GM08714 (cell line): ENCODE data around the gene FGD3.
"Not testable (repeated sequence)": the region's sequence is repeated elsewhere in the genome, so short reads cannot be mapped to it uniquely, and the experiment has no call there.

ENCODE experiments used
- H3K4me3 ChIP-seq: fragments of 200-500 bp; sonication (Bioruptor generic); 2 replicates; pipeline ENCODE4 v1.5.1; 2014; ENCODE audit warnings: mild to moderate bottlenecking, low read length, inconsistent platforms
- ZNF274 ChIP-seq: IDR thresholded peaks from 2 replicates; pipeline ENCODE4 v1.6.1; 2012; ENCODE audit warnings: mild to moderate bottlenecking, low read depth, low read length

Gene FGD3

DNA sequence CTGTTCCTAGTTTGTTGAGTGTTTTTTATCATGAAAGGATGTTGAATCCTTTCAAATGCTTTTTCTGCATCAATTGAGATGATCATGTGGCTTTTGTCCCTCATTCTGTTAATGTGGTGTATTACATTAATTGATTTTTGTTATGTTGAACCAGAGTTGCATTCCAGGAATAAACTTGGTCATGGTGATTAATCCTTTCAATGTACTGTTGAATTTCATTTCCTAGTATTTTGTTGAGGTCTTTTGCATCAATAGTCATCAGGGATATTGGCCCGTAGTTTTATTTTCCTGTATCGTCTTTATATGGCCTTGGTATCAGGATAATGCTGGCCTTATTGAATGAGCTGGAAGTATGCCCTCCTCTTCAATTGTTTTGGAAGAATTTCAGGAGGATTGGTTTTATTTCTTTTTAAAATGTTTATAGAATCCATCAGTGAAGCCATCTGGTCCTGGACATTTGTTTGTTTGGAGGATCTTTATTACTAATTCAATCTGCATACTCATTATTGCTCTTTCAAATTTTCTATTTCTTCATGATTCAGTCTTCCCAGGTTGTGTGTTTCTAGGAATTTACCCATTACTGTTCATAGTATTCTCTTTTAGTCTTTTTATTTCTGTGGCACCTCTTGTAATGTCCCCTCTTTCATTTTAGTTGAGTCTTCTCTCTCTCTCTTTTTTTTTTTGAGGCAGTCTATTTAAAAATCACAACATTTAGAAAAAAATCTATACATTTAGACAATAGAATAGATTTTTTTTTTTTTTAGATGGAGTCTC lies 32.1 kb downstream of the FGD3 start:
- H3K4me3 ChIP-seq = no peak overlapping the region
- TF ChIP-seq ZNF274 = no peak

DNA sequence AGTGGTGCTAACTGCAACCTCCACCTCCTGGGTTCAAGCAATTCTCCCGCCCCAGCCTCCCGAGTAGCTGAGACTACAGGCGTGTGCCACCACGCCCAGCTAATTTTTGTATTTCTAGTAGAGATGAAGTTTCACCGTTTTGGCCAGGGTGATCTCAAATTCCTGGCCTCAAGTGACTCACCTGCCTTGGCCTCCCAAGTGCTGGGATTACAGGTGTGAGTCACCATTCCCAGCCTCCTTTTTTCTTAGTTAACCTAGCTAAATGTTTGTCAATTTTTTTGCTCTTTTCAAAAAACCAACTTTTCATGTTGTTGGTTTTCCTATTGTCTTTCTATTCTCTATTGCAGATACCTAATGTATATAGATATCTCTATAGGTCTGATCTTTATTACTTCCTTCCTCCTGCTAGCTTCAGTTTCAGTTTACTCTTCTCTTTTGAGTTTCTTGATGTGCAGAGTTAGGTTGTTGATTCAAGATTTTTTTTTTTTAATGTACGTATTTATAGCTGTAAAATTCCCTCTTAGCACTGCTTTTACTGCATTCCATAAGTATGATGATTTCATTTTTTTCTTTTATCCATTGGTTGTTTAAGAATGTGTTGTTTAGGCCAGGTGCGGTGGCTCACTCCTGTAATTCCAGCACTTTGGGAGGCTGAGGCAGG lies 32.9 kb downstream of the FGD3 start:
- no peak for TF ChIP-seq ZNF274
- no peak overlapping the region for H3K4me3 ChIP-seq

DNA sequence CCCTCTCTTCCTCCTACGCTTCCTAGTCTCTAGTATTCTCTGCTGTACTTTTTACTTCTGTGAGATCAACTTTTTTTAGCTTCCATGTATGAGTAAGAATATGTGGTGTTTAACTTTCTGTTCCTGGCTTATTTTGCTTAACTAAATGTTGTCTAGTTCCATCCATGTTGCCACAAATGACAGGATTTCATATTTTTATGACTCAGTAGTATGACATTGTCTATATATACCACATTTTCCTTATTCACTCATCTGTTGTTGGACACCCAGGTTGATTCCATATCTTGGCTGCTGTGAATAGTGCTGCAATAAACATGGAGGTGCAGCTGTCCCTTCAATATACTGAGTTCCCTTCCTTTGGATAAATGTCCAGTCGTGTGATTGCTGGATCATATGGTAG lies 34.8 kb downstream of the FGD3 start:
- TF ChIP-seq ZNF274 = no peak
- H3K4me3 ChIP-seq = no peak overlapping the region

DNA sequence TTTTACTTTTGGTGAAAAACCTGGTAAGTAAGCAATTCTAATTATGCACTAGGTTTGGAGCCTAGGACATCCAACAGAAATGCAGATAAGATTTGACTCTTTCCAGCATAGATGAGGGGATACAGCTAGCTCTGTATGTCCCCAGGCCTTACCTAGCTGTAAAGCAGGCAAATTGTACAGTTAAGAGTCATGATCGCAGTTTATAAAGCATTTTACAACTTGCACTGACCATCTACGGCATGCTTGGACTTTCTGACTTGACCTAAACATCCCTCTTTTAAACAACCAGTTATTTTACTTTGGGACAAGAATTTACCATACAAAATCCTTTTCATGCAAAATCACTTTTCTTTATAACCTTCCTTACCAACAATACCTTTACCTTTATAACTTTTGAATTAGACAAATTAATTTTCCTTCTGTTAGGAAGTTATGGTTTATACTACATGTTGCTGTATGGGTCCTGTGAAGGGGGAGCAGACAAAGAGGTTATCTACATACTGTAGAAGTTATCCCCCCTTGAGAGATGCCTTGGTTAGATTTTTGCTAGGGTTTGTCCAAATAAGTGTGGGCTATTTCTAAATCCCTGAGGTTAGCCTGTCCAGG lies 36.8 kb downstream of the FGD3 start:
- H3K4me3 ChIP-seq = no peak overlapping the region
- TF ChIP-seq ZNF274 = no peak

DNA sequence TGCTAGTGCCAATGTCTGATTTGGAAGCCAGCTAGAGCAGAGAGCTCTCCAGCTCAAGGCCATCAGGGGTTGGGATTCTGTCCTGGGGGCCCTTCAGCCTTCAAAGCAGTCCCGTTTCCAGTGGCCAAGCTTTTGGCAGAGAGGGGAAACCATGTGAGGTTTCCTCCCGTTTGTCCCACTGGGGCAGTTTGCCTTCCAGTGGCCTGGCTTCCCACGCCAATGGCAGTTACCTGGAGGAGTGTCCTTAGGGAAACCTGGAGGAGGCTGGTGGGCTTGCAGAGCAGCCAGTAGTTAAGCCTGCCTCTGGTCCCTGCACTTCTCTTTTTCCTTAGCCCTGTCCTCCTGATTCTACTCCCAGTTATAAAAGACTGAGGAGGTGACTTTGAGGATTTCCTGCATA lies 37.7 kb downstream of the FGD3 start:
- no peak overlapping the region for H3K4me3 ChIP-seq
- TF ChIP-seq ZNF274 = no peak

DNA sequence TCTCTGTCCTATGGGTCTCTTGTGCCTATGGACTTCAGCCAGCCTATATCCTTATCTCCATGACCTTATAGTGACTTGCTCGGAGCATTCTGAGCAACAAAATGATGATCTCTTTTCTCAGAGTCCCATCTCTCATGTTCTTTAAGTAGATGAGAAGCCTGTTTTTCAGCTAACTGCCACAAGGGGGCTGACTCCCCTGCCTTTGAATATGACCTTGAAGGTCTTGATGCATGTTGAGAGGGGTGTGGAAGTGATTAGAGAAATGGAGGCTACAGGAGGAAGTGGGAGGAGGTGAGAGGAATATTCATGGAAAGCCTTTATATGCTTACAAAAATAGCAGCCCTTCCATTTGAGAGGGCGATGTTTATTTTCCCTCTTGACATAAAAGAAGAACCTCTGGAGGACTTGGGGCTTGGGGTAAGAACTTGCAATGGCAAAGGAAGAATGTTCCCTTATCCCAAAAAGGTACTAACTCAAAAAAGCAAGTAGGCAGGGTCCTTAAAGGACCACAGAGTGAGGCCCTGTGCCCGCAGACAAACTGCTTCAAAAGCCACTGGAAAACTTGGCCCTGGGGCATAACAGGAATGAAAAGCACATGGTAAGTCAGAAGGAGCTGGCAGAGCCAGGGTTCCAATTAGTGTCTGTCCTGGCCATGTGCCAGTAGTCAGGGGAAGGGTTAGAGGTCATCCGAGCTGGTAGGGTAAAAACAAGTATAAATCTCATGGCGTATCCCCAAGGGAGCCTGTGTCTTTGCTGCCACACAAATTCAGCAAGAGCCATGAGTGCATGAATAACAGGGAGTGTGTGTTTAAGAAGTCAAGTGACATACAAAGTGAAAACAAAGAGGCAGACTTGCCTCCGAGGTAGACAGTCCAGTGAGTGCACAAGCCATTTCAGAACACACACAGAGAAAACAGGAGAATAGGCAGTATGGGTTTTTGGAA lies 39.1 kb downstream of the FGD3 start:
- no peak for TF ChIP-seq ZNF274
- H3K4me3 ChIP-seq = no peak overlapping the region

DNA sequence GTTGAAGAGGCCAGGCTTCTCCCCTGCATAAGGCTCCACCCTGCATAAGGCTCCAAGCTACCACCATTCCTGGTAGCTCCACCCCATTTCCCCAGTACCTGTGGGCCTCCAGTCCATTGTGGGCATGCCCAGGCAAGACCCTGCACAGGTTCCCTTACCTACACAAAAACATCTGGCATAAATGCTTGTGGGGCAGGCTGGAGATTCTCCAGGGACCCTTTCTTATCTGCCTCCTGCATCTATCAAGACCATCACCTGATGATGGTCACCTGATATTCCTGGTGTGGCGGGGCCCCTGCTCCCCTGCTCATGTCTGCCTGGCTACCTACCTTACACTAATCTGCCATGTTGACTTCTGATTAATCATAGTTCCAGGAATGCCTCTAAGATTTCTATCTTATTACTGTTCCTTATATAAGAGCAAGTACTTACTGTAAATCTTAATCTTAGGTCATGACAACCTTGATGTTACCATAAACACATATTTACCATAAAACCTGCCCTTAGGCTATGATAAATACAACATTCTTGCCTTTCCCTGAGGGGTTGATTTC lies 41.0 kb downstream of the FGD3 start:
- H3K4me3 ChIP-seq = no peak overlapping the region
- no peak for TF ChIP-seq ZNF274

DNA sequence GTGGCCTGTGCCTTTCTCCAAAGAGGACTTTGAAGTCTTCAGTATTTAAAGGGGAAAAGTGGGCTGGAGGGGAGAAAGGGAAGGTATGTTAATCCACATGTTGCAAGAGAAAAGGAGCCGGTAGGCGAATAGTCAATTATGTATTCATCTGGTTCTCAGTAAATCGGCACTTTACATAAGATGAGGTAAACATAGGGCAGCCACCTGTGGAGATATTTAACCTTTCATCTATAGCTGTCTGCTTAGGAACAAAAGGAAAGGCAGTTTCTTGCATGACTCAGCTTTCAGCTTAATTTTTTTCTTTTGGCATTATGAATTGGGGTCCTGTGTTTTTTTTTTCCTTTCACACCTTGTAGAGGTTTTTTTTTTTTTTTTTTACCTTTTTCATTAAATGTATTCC lies 42.2 kb downstream of the FGD3 start:
- H3K4me3 ChIP-seq = no peak overlapping the region
- TF ChIP-seq ZNF274 = no peak

DNA sequence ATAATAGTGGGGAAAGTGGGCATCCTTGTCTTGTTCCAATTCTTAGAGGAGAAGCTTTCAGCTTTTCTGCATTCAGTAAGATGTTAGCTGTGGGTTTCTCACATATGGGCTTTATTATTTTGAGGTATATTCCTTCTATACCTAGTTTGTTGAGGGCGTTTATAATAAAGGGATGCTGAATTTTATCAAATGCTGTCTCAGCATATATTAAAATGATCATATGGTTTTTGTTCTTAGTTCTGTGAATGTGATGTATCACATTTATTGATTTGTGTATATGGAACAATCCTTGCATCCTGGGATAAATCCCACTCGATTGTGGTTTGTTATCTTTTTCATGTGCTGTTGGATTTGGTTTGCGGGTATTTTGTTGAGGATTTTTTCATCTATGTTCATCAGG lies 43.1 kb downstream of the FGD3 start:
- H3K4me3 ChIP-seq = no peak overlapping the region
- no peak for TF ChIP-seq ZNF274

DNA sequence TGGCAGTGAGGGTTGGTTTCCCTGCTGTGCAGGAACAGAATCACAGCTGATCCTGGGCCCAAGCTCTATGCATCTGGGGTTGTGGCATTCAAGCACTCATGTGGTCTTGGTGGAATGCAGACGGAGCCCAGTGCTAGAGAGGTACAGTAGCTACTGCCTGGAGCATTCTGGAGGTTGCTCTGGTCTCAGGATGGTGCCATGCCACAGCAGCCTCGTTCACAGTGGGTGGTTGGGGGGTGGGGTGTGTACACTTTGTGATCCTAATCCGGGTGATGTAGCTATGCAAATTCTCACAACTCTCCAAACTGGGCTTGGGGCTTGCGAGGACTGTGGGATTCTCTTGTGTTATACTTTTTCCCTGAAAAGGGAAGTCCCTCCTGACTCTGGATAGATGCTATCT lies 45.2 kb downstream of the FGD3 start:
- no peak overlapping the region for H3K4me3 ChIP-seq
- no peak for TF ChIP-seq ZNF274

DNA sequence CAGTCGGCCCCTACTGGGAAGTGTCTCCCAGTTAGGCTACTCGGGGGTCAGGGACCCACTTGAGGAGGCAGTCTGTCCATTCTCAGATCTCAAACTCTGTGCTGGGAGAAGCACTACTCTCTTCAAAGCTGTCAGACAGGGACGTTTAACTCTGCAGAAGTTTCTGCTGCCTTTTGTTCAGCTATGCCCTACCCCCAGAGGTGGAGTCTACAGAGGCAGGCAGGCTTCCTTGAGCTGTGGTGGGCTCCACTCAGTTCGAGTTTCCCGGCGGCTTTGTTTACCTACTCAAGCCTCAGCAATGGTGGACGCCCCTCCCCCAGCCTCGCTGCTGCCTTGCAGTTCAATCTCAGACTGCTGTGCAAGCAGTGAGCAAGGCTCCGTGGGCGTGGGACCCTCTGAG lies 51.5 kb downstream of the FGD3 start:
- H3K4me3 ChIP-seq = not testable (repeated sequence)

DNA sequence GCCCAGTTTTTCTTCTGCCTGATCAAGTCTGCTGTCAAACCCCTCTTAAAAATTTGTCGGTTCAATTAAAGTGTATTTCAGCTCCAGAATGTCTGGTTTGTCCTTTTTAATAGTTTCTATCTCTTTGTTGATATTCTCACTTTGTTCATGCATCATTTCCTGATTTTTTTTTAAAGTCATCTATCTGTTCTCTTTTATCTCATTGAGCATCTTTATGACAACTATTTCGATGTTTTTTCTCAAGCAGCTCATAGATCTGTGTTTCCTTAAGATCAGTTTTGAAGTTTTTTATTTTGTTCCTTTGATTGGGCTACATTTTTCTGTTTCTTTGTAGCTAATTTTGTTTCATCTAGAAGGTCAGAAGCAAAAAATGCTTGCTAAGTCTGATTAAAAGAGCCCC lies 53.7 kb downstream of the FGD3 start:
- H3K4me3 ChIP-seq = no peak overlapping the region
- no peak for TF ChIP-seq ZNF274

DNA sequence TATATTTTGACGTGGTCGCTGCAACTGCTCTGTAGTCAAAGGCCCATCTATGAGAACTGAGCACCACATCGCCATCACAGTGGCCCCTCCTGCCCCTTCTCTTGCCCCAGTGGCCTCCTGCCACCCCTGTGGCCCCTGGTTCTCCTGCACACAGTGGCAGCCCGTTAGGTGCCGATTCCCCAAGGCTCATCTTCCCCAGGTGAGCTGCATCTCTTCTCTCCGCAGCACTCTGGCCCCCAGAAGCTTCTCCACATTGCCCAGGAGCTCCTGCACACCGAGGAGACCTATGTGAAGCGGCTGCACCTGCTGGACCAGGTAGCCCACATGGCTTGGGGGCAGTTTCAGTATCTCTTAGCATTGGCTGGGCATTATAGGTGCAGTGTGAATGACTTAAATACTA lies 55.4 kb downstream of the FGD3 start:
- no peak overlapping the region for H3K4me3 ChIP-seq
- TF ChIP-seq ZNF274 = no peak
